Bronchial epithelial cell (primary cell): ENCODE measurements around the gene ENPP3. TPM values are rescaled to one million over a fixed set of nuclear protein-coding genes. Genes with fewer than 3 reads are reported as not detected.

Source experiments
- DNase-seq: peaks from one replicate; pipeline ENCODE4 v3.0.0-alpha.2; 2010; ENCODE audit warnings: low read depth
- FAIRE-seq: peaks from 2 replicates; lab custom pipeline; 2011; peaks lifted over from hg19 to GRCh38; lab: Jason Lieb, UNC
- H3K27me3 ChIP-seq: 2 replicates; pipeline ENCODE4 v1.5.1; 2011; ENCODE audit warnings: low read length; ENCODE audit not compliant: control insufficient read depth, insufficient read depth
- H3K36me3 ChIP-seq: 2 replicates; pipeline ENCODE4 v1.5.1; 2011; ENCODE audit warnings: low read length; ENCODE audit not compliant: control insufficient read depth, insufficient read depth
- H3K4me3 ChIP-seq: 2 replicates; pipeline ENCODE4 v1.5.1; 2011; ENCODE audit warnings: mild to moderate bottlenecking, low read depth, low read length, control low read depth
- CTCF ChIP-seq: IDR thresholded peaks from 2 replicates; pipeline ENCODE4 v1.5.1; 2011; ENCODE audit warnings: mild to moderate bottlenecking, moderate library complexity, low read length, control low read depth, inconsistent platforms; ENCODE audit not compliant: insufficient read depth, severe bottlenecking
- total RNA-seq: library from RNA; depleted of rRNA; stranded (reverse); fragments of >200 nt; gene quantifications from 2 replicates; pipeline ENCODE4 v1.2.1, GENCODE V29; 2014

ENPP3 gene
- total RNA-seq, 1 donor from 2014 or later, result not detected

- H3K4me3 ChIP-seq, result no peak overlapping the region
- no peak for FAIRE-seq
- no peak for TF ChIP-seq CTCF
- DNase-seq, result no peak
- no peaks in the 10 kb centered on the region for H3K36me3 ChIP-seq
- no peaks in the 10 kb centered on the region for H3K27me3 ChIP-seq
Measured at GRCh38 chr6:131638013-131638412, 911 bp downstream of the ENPP3 start.

GRCh38 chr6:131640100-131640499 is 3.0 kb downstream of the ENPP3 start:
- DNase-seq, result no peak
- no peak for TF ChIP-seq CTCF
- Histone ChIP-seq H3K27me3 (no peaks in the 10 kb centered on the region), H3K36me3 (no peaks in the 10 kb centered on the region), H3K4me3 (no peak overlapping the region)
- no peak for FAIRE-seq

GRCh38 chr6:131640576-131640975 is 3.5 kb downstream of the ENPP3 start:
- H3K27me3 ChIP-seq, result no peaks in the 10 kb centered on the region
- TF ChIP-seq CTCF, result no peak
- no peaks in the 10 kb centered on the region for H3K36me3 ChIP-seq
- DNase-seq (no peak), FAIRE-seq (no peak)
- no peak overlapping the region for H3K4me3 ChIP-seq

GRCh38 chr6:131641554-131641953 is 4.5 kb downstream of the ENPP3 start:
- no peak for DNase-seq
- Histone ChIP-seq H3K36me3 (no peaks in the 10 kb centered on the region), H3K27me3 (no peaks in the 10 kb centered on the region), H3K4me3 (no peak overlapping the region)
- no peak for FAIRE-seq
- TF ChIP-seq CTCF, result no peak

GRCh38 chr6:131642565-131642964 is 5.5 kb downstream of the ENPP3 start:
- FAIRE-seq, result no peak

More at GRCh38 chr6:131642565-131642964, 5.5 kb downstream of the ENPP3 start:
- H3K36me3 ChIP-seq, result no peaks in the 10 kb centered on the region
- H3K4me3 ChIP-seq, result no peak overlapping the region
- no peak for TF ChIP-seq CTCF
- no peak for DNase-seq
- no peaks in the 10 kb centered on the region for H3K27me3 ChIP-seq
